GM23248 (cell line): ENCODE measurements around the gene ZYX. TPM values are rescaled to one million over a fixed set of nuclear protein-coding genes. Genes with fewer than 3 reads are reported as not detected.
A peak's percentile ranks its signal among the peaks of the same experiment; 100 is the strongest.

Source experiments
- DNase-seq: peaks from one replicate; pipeline ENCODE4 v3.0.0-alpha.2; 2015
- H2AFZ ChIP-seq: fragments of 200-600 bp; sonication (generic); 2 replicates; pipeline ENCODE4 v1.6.1; 2016; ENCODE audit warnings: antibody characterized with exemption
- H3F3A ChIP-seq: fragments of 200-600 bp; sonication (generic); 2 replicates; pipeline ENCODE4 v1.6.1; 2016; ENCODE audit warnings: mild to moderate bottlenecking, antibody characterized with exemption, mixed run types; ENCODE audit not compliant: insufficient read depth
- H3K27ac ChIP-seq: fragments of 200-600 bp; sonication (generic); 2 replicates; pipeline ENCODE4 v1.5.1; 2016; ENCODE audit warnings: mild to moderate bottlenecking
- H3K27me3 ChIP-seq: fragments of 200-600 bp; sonication (generic); replicated peaks from 2 replicates; pipeline ENCODE4 v1.6.1; 2016; ENCODE audit warnings: mild to moderate bottlenecking; ENCODE audit not compliant: insufficient read depth
- H3K36me3 ChIP-seq: fragments of 200-600 bp; sonication (generic); 2 replicates; pipeline ENCODE4 v1.6.1; 2016; ENCODE audit warnings: low read depth, mild to moderate bottlenecking
- H3K4me1 ChIP-seq: fragments of 200-600 bp; sonication (generic); 2 replicates; pipeline ENCODE4 v1.6.1; 2016; ENCODE audit warnings: mild to moderate bottlenecking; ENCODE audit not compliant: insufficient read depth
- H3K4me2 ChIP-seq: fragments of 200-600 bp; sonication (generic); one replicate; pipeline ENCODE4 v1.6.1; 2016; ENCODE audit warnings: mild to moderate bottlenecking; ENCODE audit not compliant: unreplicated experiment
- H3K4me3 ChIP-seq: fragments of 200-600 bp; sonication (generic); 2 replicates; pipeline ENCODE4 v1.5.1; 2016; ENCODE audit warnings: mild to moderate bottlenecking
- H3K79me2 ChIP-seq: fragments of 200-600 bp; sonication (generic); 2 replicates; pipeline ENCODE4 v1.6.1; 2016; ENCODE audit warnings: mild to moderate bottlenecking; ENCODE audit not compliant: insufficient read depth
- H3K9ac ChIP-seq: fragments of 200-600 bp; sonication (generic); 2 replicates; pipeline ENCODE4 v1.6.1; 2016; ENCODE audit warnings: mild to moderate bottlenecking
- H3K9me2 ChIP-seq: fragments of 200-600 bp; sonication (generic); 2 replicates; pipeline ENCODE4 v1.6.1; 2016; ENCODE audit warnings: mixed run types, mild to moderate bottlenecking, moderate library complexity; ENCODE audit not compliant: insufficient read depth
- H3K9me3 ChIP-seq: fragments of 200-600 bp; sonication (generic); one replicate; pipeline ENCODE4 v1.6.1; 2017; ENCODE audit warnings: low read depth
- H4K20me1 ChIP-seq: fragments of 200-600 bp; sonication (generic); 2 replicates; pipeline ENCODE4 v1.6.0; 2016; ENCODE audit not compliant: insufficient read depth
- EZH2 ChIP-seq: fragments of 200-600 bp; sonication (generic); IDR thresholded peaks from 2 replicates; pipeline ENCODE4 v1.6.1; 2018; ENCODE audit warnings: antibody characterized with exemption, mild to moderate bottlenecking; ENCODE audit not compliant: insufficient read depth, poor library complexity, severe bottlenecking
- EZH2phosphoT487 ChIP-seq: fragments of 200-600 bp; sonication (generic); IDR thresholded peaks from 2 replicates; pipeline ENCODE4 v1.6.1; 2018; ENCODE audit warnings: antibody characterized with exemption, moderate library complexity, mild to moderate bottlenecking, low read depth; ENCODE audit not compliant: insufficient read depth
- WGBS, 2 experiments: methylation state at CpG; one replicate each; pipeline ENCODE4 v1.1.6; 2015 to 2017; ENCODE audit warnings: low lambda C conversion rate in 2 of 2, low coverage in 1 of 2; ENCODE audit errors: missing lambda C conversion rate in 2 of 2; 5-methylcytosine and 5-hydroxymethylcytosine counted together
- in situ Hi-C: fragments of 300-500 bp; cut with MboI; formaldehyde crosslinking; loops from 2 replicates; pipeline ENCODE4 v1.15.0; 2020
- microRNA-seq: library from miRNA; unstranded; fragments of <30 nt; microRNA quantifications from one replicate; pipeline ENCODE4, GENCODE V29; 2016; ENCODE audit warnings: borderline number of aligned reads
- polyA plus RNA-seq: library from polyadenylated mRNA; unstranded; fragments of >200 nt; fragmentation: Nextera tagmentation; extraction: Ambion mirVana; gene quantifications from 2 replicates; pipeline ENCODE4 v1.2.1, GENCODE V29; 2016
- small RNA-seq: library from RNA; depleted of rRNA; stranded (forward); fragments of <200 nt; gene quantifications from one replicate; pipeline ENCODE3, GENCODE V24; 2014; ENCODE audit warnings: low read depth, low replicate concordance
- total RNA-seq: library from RNA; depleted of rRNA; stranded (reverse); fragments of >200 nt; shearing (Covaris generic); gene quantifications from 2 replicates; pipeline ENCODE4 v1.2.3, GENCODE V29; 2014; rRNA removed

Gene ZYX
- total and polyA plus RNA-seq, 2 experiments from 2014 or later: 148 to 380 TPM

DNA sequence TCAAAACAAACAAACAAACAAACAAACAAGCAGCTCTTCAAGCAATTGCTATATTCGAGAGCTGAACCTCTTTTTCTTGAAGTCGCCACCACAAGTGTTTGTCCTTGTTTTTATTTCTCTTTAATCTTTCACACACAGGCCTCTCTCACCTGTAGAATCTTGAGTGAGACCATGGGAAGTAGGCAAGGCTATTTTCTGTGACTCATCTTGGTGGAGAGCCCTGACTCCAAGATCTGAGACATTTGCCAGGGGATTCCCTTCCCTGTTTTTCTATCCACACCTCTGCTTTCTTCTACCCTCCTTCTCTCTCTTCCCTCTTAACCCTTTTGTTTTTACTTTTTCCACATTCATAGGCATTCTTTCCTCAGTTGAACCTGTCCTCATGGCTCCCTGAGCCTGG lies 54.1 kb downstream of the ZYX start:
- no peaks in the 10 kb centered on the region for H3K9me3 ChIP-seq
- no peaks in the 10 kb centered on the region for H3K36me3 ChIP-seq
- H4K20me1 ChIP-seq: no peaks in the 10 kb centered on the region
- peak; percentile 56 for DNase-seq
- TF ChIP-seq EZH2 (no peak), EZH2phosphoT487 (no peak)
- H2AFZ ChIP-seq: peak overlapping the region; percentile 76
- no peaks in the 10 kb centered on the region for H3K79me2 ChIP-seq
- H3K4me3 ChIP-seq: peak overlapping the region; percentile 45
- H3F3A ChIP-seq: peaks cover 9% of the 10 kb centered on the region
- peak overlapping the region; percentile 26; the same call in 1 of the 2 replicates for H3K27ac ChIP-seq
- H3K4me2 ChIP-seq: peak overlapping the region; percentile 69
- 26 to 55% methylated on average over 2 of the region's 2 CpGs for WGBS, 2 experiments
- 0 out of 2 replicates have a peak, but pooled peaks cover 3% of the 10 kb centered on the region for H3K9me2 ChIP-seq
- no peaks in the 10 kb centered on the region for H3K27me3 ChIP-seq
- peaks cover 23% of the 10 kb centered on the region for H3K4me1 ChIP-seq
- in situ Hi-C loops: no loop called here
- no peak overlapping the region for H3K9ac ChIP-seq

- in situ Hi-C loops: no loop called here
- no peak for DNase-seq
- Histone ChIP-seq H3K27me3 (no peaks in the 10 kb centered on the region), H4K20me1 (no peaks in the 10 kb centered on the region), H3K4me1 (peaks cover 14% of the 10 kb centered on the region), H3K27ac (no peak overlapping the region), H2AFZ (no peak overlapping the region), H3K4me3 (no peak overlapping the region), H3K9me3 (no peaks in the 10 kb centered on the region), H3K9me2 (no peaks in the 10 kb centered on the region), H3K9ac (no peak overlapping the region), H3F3A (no peaks in the 10 kb centered on the region), H3K79me2 (no peaks in the 10 kb centered on the region), H3K4me2 (no peak overlapping the region), H3K36me3 (no peaks in the 10 kb centered on the region)
- 94 to 98% methylated on average over 3 of the region's 3 CpGs for WGBS, 2 experiments
- TF ChIP-seq EZH2phosphoT487: no peak
These were observed 55.3 kb downstream of the ZYX start for GRCh38 chr7:143436325-143436946.

DNA sequence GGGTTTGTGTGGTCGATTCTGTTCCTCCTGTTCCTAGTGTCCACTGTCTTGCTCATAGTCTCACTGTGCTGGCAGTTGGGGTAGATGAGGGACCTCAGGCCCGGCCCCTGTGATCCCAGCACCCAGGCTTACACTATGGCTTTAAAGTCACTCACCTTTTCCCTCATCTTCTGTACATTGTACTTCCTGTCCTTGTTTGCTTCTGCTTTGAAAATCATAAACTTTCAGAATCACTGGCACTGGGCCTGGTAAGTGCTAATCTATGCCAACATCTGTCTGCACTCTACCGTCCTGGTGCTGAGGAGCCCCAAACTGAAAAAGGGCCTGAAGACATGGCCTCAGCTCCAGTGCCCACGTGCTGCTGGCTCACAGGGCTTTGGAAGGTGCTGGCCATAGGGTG lies 56.4 kb downstream of the ZYX start:
- Histone ChIP-seq H3K27ac (no peak overlapping the region), H4K20me1 (no peaks in the 10 kb centered on the region), H3F3A (no peaks in the 10 kb centered on the region), H3K9me2 (no peaks in the 10 kb centered on the region), H3K79me2 (no peaks in the 10 kb centered on the region), H3K9ac (no peak overlapping the region), H3K9me3 (no peaks in the 10 kb centered on the region), H3K4me3 (no peak overlapping the region), H3K4me2 (no peak overlapping the region), H3K4me1 (peaks cover 14% of the 10 kb centered on the region), H3K36me3 (no peaks in the 10 kb centered on the region), H2AFZ (no peak overlapping the region), H3K27me3 (no peaks in the 10 kb centered on the region)
- in situ Hi-C loops: no loop called here
- no peak for DNase-seq
- TF ChIP-seq EZH2 (no peak), EZH2phosphoT487 (no peak)
- 52 to 59% methylated on average over 4 of the region's 4 CpGs for WGBS, 2 experiments

DNA sequence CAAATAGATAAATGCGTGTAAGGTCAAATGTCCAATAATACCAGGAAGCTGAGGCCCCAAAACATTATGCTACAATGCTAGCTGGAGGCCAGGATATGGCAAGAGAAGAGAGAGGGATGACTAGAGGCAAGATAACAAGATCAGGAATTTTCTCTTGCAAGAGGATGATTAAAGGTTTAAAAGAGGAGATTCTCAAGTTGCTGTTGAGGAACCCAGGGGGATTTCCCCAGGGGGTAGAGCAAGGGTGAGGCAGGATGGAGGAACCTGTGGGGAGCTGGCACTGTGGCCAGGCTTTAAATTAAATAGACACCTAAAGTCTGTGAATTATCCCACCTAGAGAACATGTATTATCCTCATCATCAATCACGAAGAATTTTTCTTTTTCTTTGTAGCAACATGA lies 58.7 kb downstream of the ZYX start:
- no peak for DNase-seq
- in situ Hi-C loops: no loop called here
- no peaks in the 10 kb centered on the region for H3K9me3 ChIP-seq
- no peaks in the 10 kb centered on the region for H3K36me3 ChIP-seq
- H3K9me2 ChIP-seq: no peaks in the 10 kb centered on the region
- H3K27ac ChIP-seq: no peak overlapping the region
- H3K4me1 ChIP-seq: peaks cover 8% of the 10 kb centered on the region
- no peak overlapping the region for H2AFZ ChIP-seq
- TF ChIP-seq EZH2phosphoT487 (no peak), EZH2 (no peak)
- H3K9ac ChIP-seq: no peak overlapping the region
- no peak overlapping the region for H3K4me3 ChIP-seq
- no peaks in the 10 kb centered on the region for H3F3A ChIP-seq
- no peaks in the 10 kb centered on the region for H4K20me1 ChIP-seq
- no peak overlapping the region for H3K4me2 ChIP-seq
- no peaks in the 10 kb centered on the region for H3K79me2 ChIP-seq
- WGBS, 2 experiments: 91 to 95% methylated on average over 2 of the region's 2 CpGs
- H3K27me3 ChIP-seq: no peaks in the 10 kb centered on the region

Small RNA genes lying within 50 kb of the gene (microRNA-seq; reads per million reads assigned to microRNA genes)
- not detected for gene MIR6892

Small RNA genes lying within 50 kb of the gene (small RNA-seq; reads per million reads assigned to genes)
- gene MIR6892: not detected

Other genes with a start within 250 kb of the ZYX start
- gene PIP, start 249.3 kb upstream of the ZYX start, total RNA-seq: not detected in 2 replicates
- gene PIP, start 249.3 kb upstream of the ZYX start, polyA plus RNA-seq: not detected in 2 replicates
- gene TAS2R39, start 197.9 kb upstream of the ZYX start, total RNA-seq: not detected in 2 replicates
- gene TAS2R39, start 197.9 kb upstream of the ZYX start, polyA plus RNA-seq: not detected in 2 replicates
- gene TAS2R40, start 159.3 kb upstream of the ZYX start, total RNA-seq: not detected in 2 replicates
- gene TAS2R40, start 159.3 kb upstream of the ZYX start, polyA plus RNA-seq: not detected in 2 replicates
- 119 and 132 TPM in 2 replicates for gene GSTK1, start 117.9 kb upstream of the ZYX start, total RNA-seq
- 149 and 153 TPM in 2 replicates for gene GSTK1, start 117.9 kb upstream of the ZYX start, polyA plus RNA-seq
- not detected in 2 replicates for gene TMEM139, start 96.4 kb upstream of the ZYX start, total RNA-seq
- gene TMEM139, start 96.4 kb upstream of the ZYX start, polyA plus RNA-seq: not detected in 2 replicates
- gene CASP2, start 93.0 kb upstream of the ZYX start, total RNA-seq: 9.2 and 12.9 TPM in 2 replicates
- gene CASP2, start 93.0 kb upstream of the ZYX start, polyA plus RNA-seq: 12.4 and 13.1 TPM in 2 replicates
- not detected in 2 replicates for gene CLCN1, start 65.2 kb upstream of the ZYX start, total RNA-seq
- not detected in 2 replicates for gene CLCN1, start 65.2 kb upstream of the ZYX start, polyA plus RNA-seq
- 3.0 TPM in 2 replicates for gene FAM131B, start 18.6 kb upstream of the ZYX start, total RNA-seq
- 0.50 and 1.1 TPM in 2 replicates for gene FAM131B, start 18.6 kb upstream of the ZYX start, polyA plus RNA-seq
- gene EPHA1, start 27.5 kb downstream of the ZYX start, total RNA-seq: not detected in 2 replicates
- gene EPHA1, start 27.5 kb downstream of the ZYX start, polyA plus RNA-seq: 0.80 and 0.83 TPM in 2 replicates
- not detected in 2 replicates for gene TAS2R60, start 62.1 kb downstream of the ZYX start, total RNA-seq
- not detected in 2 replicates for gene TAS2R60, start 62.1 kb downstream of the ZYX start, polyA plus RNA-seq
- gene TAS2R41, start 96.5 kb downstream of the ZYX start, total RNA-seq: not detected in 2 replicates
- gene TAS2R41, start 96.5 kb downstream of the ZYX start, polyA plus RNA-seq: not detected in 2 replicates
- not detected in 2 replicates for gene CTAGE15, start 190.5 kb downstream of the ZYX start, total RNA-seq
- not detected in 2 replicates for gene CTAGE15, start 190.5 kb downstream of the ZYX start, polyA plus RNA-seq
- 3.4 and 5.9 TPM in 2 replicates for gene TCAF2, start 239.6 kb downstream of the ZYX start, total RNA-seq
- gene TCAF2, start 239.6 kb downstream of the ZYX start, polyA plus RNA-seq: 1.9 and 2.7 TPM in 2 replicates